Measurements from ENCODE around the gene DOCK2.

Gene DOCK2

GRCh38 chr5:169864483-169864882 is 227.4 kb downstream of the DOCK2 start:
- ATAC-seq (no peak), DNase-seq (no peak)

- ATAC-seq (no peak), DNase-seq (no peak)
Observed at GRCh38 chr5:169867347-169867746, 230.3 kb downstream of the DOCK2 start.

GRCh38 chr5:169869066-169869465 is 232.0 kb downstream of the DOCK2 start:
- ATAC-seq (no peak), DNase-seq (no peak)

- DNase-seq (no peak), ATAC-seq (no peak)
Observed at GRCh38 chr5:169870211-169870610, 233.1 kb downstream of the DOCK2 start.

GRCh38 chr5:169871826-169872490 is 234.9 kb downstream of the DOCK2 start:
- DNase-seq, result no peak

GRCh38 chr5:169873642-169874041 is 236.6 kb downstream of the DOCK2 start:
- no peak for DNase-seq
- no peak for ATAC-seq

More at GRCh38 chr5:169871826-169872490, 234.9 kb downstream of the DOCK2 start:
- ATAC-seq, result no peak

GRCh38 chr5:169874621-169875020 is 237.5 kb downstream of the DOCK2 start:
- no peak for DNase-seq
- no peak for ATAC-seq

- DNase-seq, result no peak
- ATAC-seq, result no peak
Observed at GRCh38 chr5:169875091-169875728, 238.1 kb downstream of the DOCK2 start.

- no peak for DNase-seq
- no peak for ATAC-seq
Observed at GRCh38 chr5:169875731-169876130, 238.7 kb downstream of the DOCK2 start.

GRCh38 chr5:169876386-169876785 is 239.3 kb downstream of the DOCK2 start:
- DNase-seq (no peak), ATAC-seq (no peak)

GRCh38 chr5:169880012-169880663 is 243.1 kb downstream of the DOCK2 start:
- no peak for ATAC-seq
- DNase-seq, result no peak

- ATAC-seq, result no peak
- DNase-seq, result no peak
Observed at GRCh38 chr5:169880785-169881184, 243.7 kb downstream of the DOCK2 start.

- ATAC-seq (no peak), DNase-seq (no peak)
Observed at GRCh38 chr5:169881702-169882303, 244.7 kb downstream of the DOCK2 start.

- no peak for DNase-seq
- no peak for ATAC-seq
Observed at GRCh38 chr5:169886033-169886432, 249.0 kb downstream of the DOCK2 start.

- DNase-seq (no peak), ATAC-seq (no peak)
Observed at GRCh38 chr5:169886677-169887076, 249.6 kb downstream of the DOCK2 start.

GRCh38 chr5:169889572-169889971 is 252.5 kb downstream of the DOCK2 start:
- DNase-seq (no peak), ATAC-seq (no peak)

GRCh38 chr5:169893010-169893409 is 255.9 kb downstream of the DOCK2 start:
- ATAC-seq, result no peak
- no peak for DNase-seq

GRCh38 chr5:169893571-169893970 is 256.5 kb downstream of the DOCK2 start:
- ATAC-seq, result no peak
- no peak for DNase-seq

- DNase-seq (no peak), ATAC-seq (no peak)
Observed at GRCh38 chr5:169895926-169896325, 258.9 kb downstream of the DOCK2 start.

- DNase-seq (no peak), ATAC-seq (no peak)
Observed at GRCh38 chr5:169897481-169897880, 260.4 kb downstream of the DOCK2 start.

GRCh38 chr5:169901896-169902295 is 264.8 kb downstream of the DOCK2 start:
- ATAC-seq, result peak; percentile 80
- DNase-seq, result no peak

- no peak for ATAC-seq
- no peak for DNase-seq
Observed at GRCh38 chr5:169904059-169904458, 267.0 kb downstream of the DOCK2 start.

GRCh38 chr5:169904508-169904907 is 267.4 kb downstream of the DOCK2 start:
- DNase-seq (no peak), ATAC-seq (no peak)

Measured in stimulated activated naive CD8-positive, alpha-beta T cell treated with anti-CD3 and anti-CD28 coated beads, Interleukin-15, Interleukin-2, amounts not matched to agents 100 U/mL and 50 U/mL, for 24 hours (primary cell).